Stomach (tissue), 4 donors: ENCODE data around the gene EIF4G3.

Source experiments
- CTCF ChIP-seq, 7 experiments: fragments of 450-650 bp in 4 of 7; fragments of 200-600 bp in 3 of 7; sonication (generic) in 3 of 7; IDR thresholded peaks; one replicate each; pipeline ENCODE4 v1.5.1; 2016 to 2019; ENCODE audit warnings: antibody characterized with exemption in 7 of 7, control low read depth in 2 of 7, mild to moderate bottlenecking in 1 of 7
- POLR2AphosphoS5 ChIP-seq, 3 donors: sonication (generic); formaldehyde crosslinking; IDR thresholded peaks; one replicate each; pipeline ENCODE4 v1.6.1; 2016; ENCODE audit warnings: antibody characterized with exemption in 3 of 3

- TF ChIP-seq CTCF (IDR thresholded peaks at IDR 0.05): no peak
- no peak for TF ChIP-seq POLR2AphosphoS5 (IDR thresholded peaks at IDR 0.05)
These were observed 13.3 kb upstream of the EIF4G3 start for GRCh38 chr1:21189906-21190500.
